NCI-H460 (cell line): ENCODE measurements around the gene DCST1. TPM values are rescaled to one million over a fixed set of nuclear protein-coding genes. Genes with fewer than 3 reads are reported as not detected.

Source experiments
- DNase-seq: peaks from one replicate; pipeline ENCODE4 v3.0.0-alpha.2; 2016; ENCODE audit warnings: low read depth; ENCODE audit errors: extremely low read depth
- total RNA-seq: library from RNA; depleted of rRNA; stranded (reverse); fragments of >200 nt; shearing (Covaris generic); gene quantifications from 2 replicates; pipeline ENCODE4 v1.2.3, GENCODE V29; 2014

DCST1 gene
- total RNA-seq, 1 experiment from 2014 or later, result not detected

GRCh38 chr1:155070158-155070621, 36.6 kb downstream of the DCST1 start:
- DNase-seq, result no peak

GRCh38 chr1:155070721-155071569, 37.3 kb downstream of the DCST1 start:
- peak; percentile 85 for DNase-seq

DNA sequence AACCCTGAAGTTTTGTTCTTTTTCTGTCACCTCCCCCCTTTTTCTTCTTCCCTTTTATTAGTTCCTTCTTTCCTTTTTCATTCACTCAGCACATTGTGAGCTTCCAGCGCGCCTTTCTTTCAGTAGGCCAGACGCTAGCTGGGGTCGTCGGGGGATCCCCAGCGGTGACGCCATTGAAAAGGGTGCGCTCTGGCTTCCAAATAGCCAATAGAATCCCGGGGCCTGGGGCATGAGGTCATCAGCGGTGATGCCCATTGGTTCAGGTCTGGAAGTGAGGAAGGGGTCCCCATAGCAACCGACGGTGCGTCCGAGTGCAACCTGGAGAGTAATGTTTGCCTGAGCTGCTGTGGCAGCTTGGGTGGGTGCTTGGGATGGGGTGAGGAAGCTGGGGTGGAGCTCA, 38.1 kb downstream of the DCST1 start:
- DNase-seq, result no peak

DNA sequence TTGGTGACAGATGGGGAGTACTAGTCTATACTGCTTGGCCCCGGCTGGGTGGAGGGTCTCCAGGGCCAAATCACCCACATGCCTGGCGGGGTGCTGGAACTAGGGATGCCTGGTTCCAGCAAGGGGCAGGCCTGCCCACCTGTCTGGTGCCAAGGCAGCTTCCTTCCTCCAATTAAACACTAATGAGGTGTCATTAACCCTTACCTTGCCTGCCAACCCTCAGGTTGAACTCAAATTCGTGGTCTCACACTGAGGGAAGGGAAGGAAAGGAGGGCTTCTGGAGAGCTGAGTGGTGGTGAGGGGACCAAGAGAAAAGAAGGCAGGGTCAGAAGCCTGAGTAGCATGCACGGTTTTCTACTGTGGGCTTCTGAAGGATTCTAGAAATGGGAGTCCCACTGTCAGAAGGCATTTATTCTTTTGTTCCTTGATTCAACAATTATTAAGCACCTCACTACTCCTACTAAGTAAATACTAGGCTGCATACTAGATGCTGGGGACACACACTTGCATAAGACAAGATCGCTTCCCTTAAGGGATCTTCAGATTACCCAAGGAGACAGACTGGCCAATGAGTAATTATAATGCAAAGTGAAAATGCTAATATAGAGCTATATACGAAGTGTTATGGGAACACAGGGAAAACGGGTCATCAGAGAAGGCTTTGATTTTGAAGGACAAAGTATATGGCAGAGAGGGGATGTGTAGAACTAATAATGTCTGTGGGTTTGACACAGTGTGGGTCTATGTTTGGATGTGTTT, 39.1 kb downstream of the DCST1 start:
- no peak for DNase-seq

GRCh38 chr1:155073377-155074242, 40.0 kb downstream of the DCST1 start:
- no peak for DNase-seq

GRCh38 chr1:155075535-155075934, 41.9 kb downstream of the DCST1 start:
- no peak for DNase-seq

- DNase-seq, result no peak
Measured at GRCh38 chr1:155076371-155076770, 42.7 kb downstream of the DCST1 start.

- no peak for DNase-seq
Measured at GRCh38 chr1:155077346-155077745, 43.7 kb downstream of the DCST1 start.

- no peak for DNase-seq
Measured at GRCh38 chr1:155077758-155078445, 44.3 kb downstream of the DCST1 start.

- peak; percentile 63 for DNase-seq
Measured at GRCh38 chr1:155078469-155079209, 45.0 kb downstream of the DCST1 start, which contains the start of gene EFNA3. EFNA3 (plus strand) TSS chr1:155078837; CDS start chr1:155078942, 105 bp downstream.

DNA sequence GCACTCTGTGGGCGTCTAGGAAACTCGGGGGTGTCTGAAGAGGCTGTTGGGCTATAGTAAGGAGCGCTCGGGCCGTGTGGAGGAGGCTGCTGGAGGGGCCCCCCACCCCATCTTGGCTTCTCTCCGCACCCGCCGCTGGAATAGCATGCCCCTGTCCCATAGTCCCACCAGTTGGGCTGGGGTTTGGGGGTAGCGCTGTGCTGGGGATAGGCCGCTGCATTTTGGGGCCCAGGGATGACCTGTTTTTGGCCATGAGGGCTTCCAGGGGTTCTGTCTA, 45.5 kb downstream of the DCST1 start:
- no peak for DNase-seq

GRCh38 chr1:155079487-155080311, 46.1 kb downstream of the DCST1 start:
- DNase-seq, result no peak

- no peak for DNase-seq
Measured at GRCh38 chr1:155080312-155081228, 46.9 kb downstream of the DCST1 start.

GRCh38 chr1:155081472-155082300, 48.1 kb downstream of the DCST1 start:
- no peak for DNase-seq

DNA sequence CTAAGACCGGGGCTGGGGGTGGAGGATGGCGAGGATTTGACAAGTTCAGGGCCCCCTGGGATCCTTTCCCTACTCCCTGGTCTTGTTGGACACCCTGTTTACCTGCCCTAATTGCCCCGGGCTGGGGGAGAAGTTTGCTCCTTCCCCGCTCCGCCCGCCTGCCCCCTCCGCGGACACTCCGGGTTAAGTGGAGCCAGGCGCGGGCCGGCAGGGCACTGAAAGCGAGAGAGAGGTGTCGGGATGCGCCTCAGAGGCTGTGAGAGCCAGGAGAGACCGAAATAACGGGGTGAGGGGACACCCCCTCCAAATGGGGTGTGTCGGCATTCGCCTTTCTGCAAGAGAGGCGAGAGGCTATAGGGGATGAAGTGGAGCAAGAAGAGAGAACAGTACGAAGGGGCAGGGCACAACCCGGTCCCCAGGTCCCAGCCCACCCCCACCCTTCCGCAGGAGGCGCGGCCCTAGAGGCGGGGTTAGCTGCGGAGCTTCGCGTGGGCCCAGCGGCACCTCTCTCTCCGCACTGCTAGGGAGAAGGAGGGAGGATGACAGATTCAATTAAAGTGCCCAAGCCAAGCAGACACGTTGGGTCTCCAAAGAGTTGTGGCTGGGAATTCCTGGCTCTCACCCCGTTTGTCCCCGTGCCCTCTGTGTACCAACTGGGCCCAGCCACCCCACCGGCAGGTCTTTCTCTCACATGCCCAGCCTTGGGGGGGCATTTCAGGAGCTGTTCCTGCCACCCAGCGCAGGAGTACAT, 48.9 kb downstream of the DCST1 start:
- no peak for DNase-seq

DNA sequence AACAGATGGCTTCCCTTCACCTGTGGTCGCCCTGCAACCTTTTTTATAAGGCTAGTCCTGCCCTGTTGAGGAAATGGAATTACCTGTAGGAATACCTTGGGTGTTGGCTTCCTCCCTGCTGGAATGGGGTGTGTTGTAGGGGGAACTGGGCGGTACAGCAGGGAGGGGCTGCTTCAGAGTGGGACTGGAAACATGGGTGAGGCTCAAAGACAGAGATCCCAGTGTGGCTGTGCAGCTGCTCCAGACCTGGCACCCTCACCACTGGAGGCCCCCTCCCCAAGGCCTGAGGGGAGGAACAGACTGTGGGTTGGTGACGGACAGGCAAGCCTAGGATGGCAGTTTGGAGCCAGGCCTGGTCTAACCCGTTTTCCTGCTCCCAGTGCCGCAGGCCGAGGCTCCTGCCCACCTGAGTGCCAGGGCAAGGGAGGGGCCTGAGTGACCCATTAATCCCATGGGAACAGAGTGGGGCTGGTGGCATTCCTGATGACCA, 49.5 kb downstream of the DCST1 start:
- DNase-seq, result no peak
